H9 (cell line): ENCODE data around the gene RRP1B. TPM values are rescaled to one million over a fixed set of nuclear protein-coding genes. Genes with fewer than 3 reads are reported as not detected.

ENCODE experiments used
- DNase-seq: peaks from one replicate; pipeline ENCODE4 v3.0.0-alpha.2; 2017
- H2AFZ ChIP-seq: one replicate; pipeline ENCODE4 v1.6.1; 2013; ENCODE audit warnings: mild to moderate bottlenecking, low read length, control low read depth, moderate library complexity
- H2AK5ac ChIP-seq: 2 replicates; pipeline ENCODE4 v1.6.1; 2013; ENCODE audit warnings: low read length, control low read depth, mixed read lengths; ENCODE audit not compliant: insufficient read length
- H2BK120ac ChIP-seq: one replicate; pipeline ENCODE4 v1.6.1; 2013; ENCODE audit warnings: low read depth, mild to moderate bottlenecking, low read length, control low read depth, inconsistent platforms; ENCODE audit not compliant: poor library complexity, severe bottlenecking
- H2BK12ac ChIP-seq: 2 replicates; pipeline ENCODE4 v1.6.1; 2013; ENCODE audit warnings: low read length, control low read depth, mixed read lengths, low read depth; ENCODE audit not compliant: insufficient read length
- H2BK15ac ChIP-seq: 2 replicates; pipeline ENCODE4 v1.6.1; 2013; ENCODE audit warnings: low read depth, low read length, control low read depth
- H2BK20ac ChIP-seq: one replicate; pipeline ENCODE4 v1.6.1; 2013; ENCODE audit warnings: low read depth, mild to moderate bottlenecking, low read length, control low read depth, inconsistent platforms; ENCODE audit not compliant: poor library complexity, severe bottlenecking
- H2BK5ac ChIP-seq: 2 replicates; pipeline ENCODE4 v1.6.1; 2013; ENCODE audit warnings: low read length, control low read depth, mixed read lengths; ENCODE audit not compliant: insufficient read length
- H3K14ac ChIP-seq: 2 replicates; pipeline ENCODE4 v1.6.1; 2013; ENCODE audit warnings: low read length, control low read depth; ENCODE audit not compliant: insufficient read depth
- H3K18ac ChIP-seq: 2 replicates; pipeline ENCODE4 v1.6.1; 2013; ENCODE audit warnings: low read depth, mild to moderate bottlenecking, mixed read lengths, low read length, control low read depth; ENCODE audit not compliant: insufficient read length
- H3K23ac ChIP-seq: 2 replicates; pipeline ENCODE4 v1.6.1; 2013; ENCODE audit warnings: low read length, control low read depth, mixed read lengths, low read depth; ENCODE audit not compliant: insufficient read length
- H3K23me2 ChIP-seq: 2 replicates; pipeline ENCODE4 v1.6.1; 2013; ENCODE audit warnings: low read depth, mild to moderate bottlenecking, mixed read lengths, low read length, control low read depth; ENCODE audit not compliant: insufficient read length, poor library complexity, severe bottlenecking
- H3K27ac ChIP-seq: 2 replicates; pipeline ENCODE4 v1.5.1; 2013; ENCODE audit warnings: low read length, control low read depth, mixed read lengths, low read depth; ENCODE audit not compliant: insufficient read length
- H3K27me3 ChIP-seq: 2 replicates; pipeline ENCODE4 v1.6.1; 2013; ENCODE audit warnings: low read length, control low read depth, inconsistent platforms; ENCODE audit not compliant: insufficient read depth
- H3K4ac ChIP-seq: 2 replicates; pipeline ENCODE4 v1.6.1; 2013; ENCODE audit warnings: low read depth, mild to moderate bottlenecking, control low read depth, inconsistent platforms, low read length, moderate library complexity
- H3K4me1 ChIP-seq: 2 replicates; pipeline ENCODE4 v1.6.1; 2013; ENCODE audit warnings: low read length, control low read depth, inconsistent platforms; ENCODE audit not compliant: insufficient read depth
- H3K4me2 ChIP-seq: 2 replicates; pipeline ENCODE4 v1.6.1; 2013; ENCODE audit warnings: low read length, control low read depth, mixed read lengths; ENCODE audit not compliant: insufficient read length, insufficient read depth
- H3K56ac ChIP-seq: 2 replicates; pipeline ENCODE4 v1.6.1; 2013; ENCODE audit warnings: low read depth, mild to moderate bottlenecking, mixed read lengths, low read length, control low read depth; ENCODE audit not compliant: insufficient read length
- H3K79me1 ChIP-seq: 2 replicates; pipeline ENCODE4 v1.6.1; 2013; ENCODE audit warnings: low read depth, mild to moderate bottlenecking, moderate library complexity, low read length, control low read depth, inconsistent platforms; ENCODE audit not compliant: insufficient read depth, poor library complexity, severe bottlenecking
- H3K79me2 ChIP-seq: 2 replicates; pipeline ENCODE4 v1.6.1; 2013; ENCODE audit warnings: low read length, control low read depth, inconsistent platforms; ENCODE audit not compliant: insufficient read depth
- H3K9ac ChIP-seq: 2 replicates; pipeline ENCODE4 v1.6.1; 2013; ENCODE audit warnings: low read length, control low read depth, mixed read lengths; ENCODE audit not compliant: insufficient read length; ENCODE audit errors: extremely low read depth
- H3K9me3 ChIP-seq: one replicate; pipeline ENCODE4 v1.6.1; 2013; ENCODE audit warnings: low read depth, low read length, inconsistent platforms; ENCODE audit not compliant: control insufficient read depth
- H3T11ph ChIP-seq: one replicate; pipeline ENCODE4 v1.6.1; 2013; ENCODE audit warnings: mild to moderate bottlenecking, low read length, control low read depth, inconsistent platforms
- H4K20me1 ChIP-seq: one replicate; pipeline ENCODE4 v1.6.1; 2013; ENCODE audit not compliant: control insufficient read depth, insufficient read length, insufficient read depth
- H4K5ac ChIP-seq: 2 replicates; pipeline ENCODE4 v1.6.1; 2013; ENCODE audit warnings: low read depth, mild to moderate bottlenecking, mixed read lengths, low read length, control low read depth; ENCODE audit not compliant: insufficient read length
- H4K8ac ChIP-seq: replicated peaks from 2 replicates; pipeline ENCODE4 v1.6.1; 2013; ENCODE audit warnings: low read length, control low read depth, mixed read lengths, low read depth; ENCODE audit not compliant: insufficient read length
- H4K91ac ChIP-seq: 2 replicates; pipeline ENCODE4 v1.6.1; 2013; ENCODE audit warnings: low read depth, mild to moderate bottlenecking, moderate library complexity, mixed read lengths, low read length, control low read depth; ENCODE audit not compliant: insufficient read length
- H3K27ac Mint-ChIP-seq, 3 experiments: 2 replicates in 2 of 3; 3 replicates in 1 of 3; pipeline ENCODE4 v1.8.0; 2020 to 2021; ENCODE audit warnings: mixed read lengths in 3 of 3, mild to moderate bottlenecking in 1 of 3, moderate library complexity in 1 of 3
- H3K27me3 Mint-ChIP-seq: 2 replicates; pipeline ENCODE4 v1.8.0; 2021; ENCODE audit warnings: low read depth, mild to moderate bottlenecking, moderate library complexity, mixed read lengths
- H3K36me3 Mint-ChIP-seq, 3 experiments: 2 replicates in 2 of 3; 3 replicates in 1 of 3; pipeline ENCODE4 v1.8.0; 2020 to 2021; ENCODE audit warnings: low read depth in 3 of 3, mixed read lengths in 3 of 3; ENCODE audit not compliant: insufficient read depth in 1 of 3
- H3K4me1 Mint-ChIP-seq, 2 experiments: 2 replicates each; pipeline ENCODE4 v1.8.0; 2020; ENCODE audit warnings: mixed read lengths in 2 of 2
- H3K4me3 Mint-ChIP-seq, 2 experiments: 2 replicates in 1 of 2; 3 replicates in 1 of 2; pipeline ENCODE4 v1.8.0; 2020 to 2021; ENCODE audit warnings: mild to moderate bottlenecking in 2 of 2, mixed read lengths in 2 of 2, moderate library complexity in 1 of 2
- H3K9me3 Mint-ChIP-seq, 2 experiments: 2 replicates in 1 of 2; 3 replicates in 1 of 2; pipeline ENCODE4 v1.8.0; 2020; ENCODE audit warnings: mild to moderate bottlenecking in 2 of 2, mixed read lengths in 2 of 2, moderate library complexity in 1 of 2
- CTCF ChIP-seq: fragments of 200-600 bp; sonication (generic); conservative IDR thresholded peaks from 3 replicates; pipeline ENCODE4 v1.8.0; 2021; ENCODE audit warnings: antibody characterized with exemption, mild to moderate bottlenecking
- WGBS: extraction: QIAGEN DNeasy Blood & Tissue Kit; methylation state at CpG from one replicate; pipeline ENCODE4 v1.1.7; 2013; ENCODE audit warnings: missing lambda C conversion rate, low lambda C conversion rate, mixed read lengths; ENCODE audit not compliant: insufficient read length; ENCODE audit errors: extremely low coverage; 5-methylcytosine and 5-hydroxymethylcytosine counted together
- total RNA-seq: library from RNA; stranded (reverse); gene quantifications from 2 replicates; pipeline ENCODE4 v1.2.1, GENCODE V29; 2021

RRP1B gene
- total RNA-seq, 1 experiment from 2014 or later: 96.6 TPM

- no peaks in the 10 kb centered on the region for H3K27me3 Mint-ChIP-seq
- no peak overlapping the region for H3K23ac ChIP-seq
These were observed 48.1 kb downstream of the RRP1B start for GRCh38 chr21:43707462-43707861.

More at GRCh38 chr21:43707462-43707861, 48.1 kb downstream of the RRP1B start:
- Histone ChIP-seq H4K8ac (no peak overlapping the region), H3K56ac (no peak overlapping the region), H3K79me2 (no peaks in the 10 kb centered on the region), H3K4ac (no peak overlapping the region), H2BK5ac (no peak overlapping the region), H3K27me3 (no peaks in the 10 kb centered on the region), H2BK120ac (no peak overlapping the region), H2BK12ac (no peak overlapping the region), H3K79me1 (no peaks in the 10 kb centered on the region), H3K4me2 (no peak overlapping the region), H4K20me1 (no peaks in the 10 kb centered on the region), H3K14ac (no peak overlapping the region), H4K5ac (no peak overlapping the region), H2AFZ (no peak overlapping the region), H2BK20ac (no peak overlapping the region), H2AK5ac (no peak overlapping the region), H3K9me3 (no peaks in the 10 kb centered on the region), H2BK15ac (no peak overlapping the region), H3T11ph (no peak overlapping the region), H4K91ac (no peak overlapping the region), H3K27ac (no peak overlapping the region), H3K9ac (no peak overlapping the region), H3K23me2 (no peaks in the 10 kb centered on the region), H3K18ac (no peak overlapping the region), H3K4me1 (peaks cover 2% of the 10 kb centered on the region; the same call in 1 of the 2 replicates)
- no peak overlapping the region for H3K4me3 Mint-ChIP-seq
- no peak overlapping the region for H3K27ac Mint-ChIP-seq
- no peak for DNase-seq
- peaks cover 21 to 25% of the 10 kb centered on the region in 2 experiments for H3K4me1 Mint-ChIP-seq
- WGBS: no CpG with 5 or more reads among the region's 9 CpGs
- H3K9me3 Mint-ChIP-seq: no peaks in the 10 kb centered on the region; a peak in 1 of 5 replicates
- TF ChIP-seq CTCF: no peak
- H3K36me3 Mint-ChIP-seq: no peaks in the 10 kb centered on the region
